B cell (primary cell): ENCODE results near the gene MAP3K14. TPM values are rescaled to one million over a fixed set of nuclear protein-coding genes. Genes with fewer than 3 reads are reported as not detected.

Experiments used
- ATAC-seq: fragments of 200-7000 bp; cut with Tn5 transposase; one replicate; pipeline ENCODE4 v1.10.0; 2021; ENCODE audit warnings: low read depth, mild to moderate bottlenecking, moderate number of reproducible peaks, moderate library complexity
- CTCF ChIA-PET: fragments of 350-600 bp; sonication (Branson Sonifier 250); formaldehyde crosslinking; loops from one replicate; lab custom pipeline; 2021; ENCODE audit warnings: antibody characterized with exemption, inconsistent platforms; lab: Charles Lee
- POLR2A ChIA-PET: fragments of 350-600 bp; sonication (Branson Sonifier 250); formaldehyde crosslinking; loops from one replicate; lab custom pipeline; 2021; ENCODE audit warnings: antibody characterized with exemption; lab: Charles Lee
- DNase-seq: peaks from one replicate; pipeline ENCODE4 v3.0.0; 2013
- H2AFZ ChIP-seq: 2 replicates; pipeline ENCODE4 v1.6.1; 2012; ENCODE audit warnings: mild to moderate bottlenecking, low read depth, low read length; ENCODE audit not compliant: insufficient read depth, poor library complexity, severe bottlenecking
- H3K27ac ChIP-seq, 2 donors: 1 replicate in 1 of 2; 2 replicates in 1 of 2; pipeline ENCODE4 v1.5.1; 2012 to 2013; ENCODE audit warnings: low read length in 2 of 2, mild to moderate bottlenecking in 2 of 2, moderate library complexity in 1 of 2
- H3K27me3 ChIP-seq, 4 experiments: fragments of 200-600 bp in 1 of 4; sonication (generic) in 1 of 4; replicated peaks in 1 of 4; 1 replicate in 2 of 4; 2 replicates in 2 of 4; pipeline versions ENCODE4 v1.6.1 to v1.7.0; 2013 to 2016; ENCODE audit warnings: low read length in 3 of 4, mild to moderate bottlenecking in 2 of 4, mixed read lengths in 1 of 4, moderate library complexity in 1 of 4; ENCODE audit not compliant: insufficient read depth in 4 of 4, control insufficient read depth in 3 of 4; ENCODE audit errors: control extremely low read depth in 1 of 4
- H3K36me3 ChIP-seq, 2 experiments: replicated peaks in 1 of 2; 1 replicate in 1 of 2; 2 replicates in 1 of 2; pipeline versions ENCODE4 v1.6.1 to v1.7.1; 2013; ENCODE audit warnings: low read length in 1 of 2; ENCODE audit not compliant: insufficient read depth in 2 of 2, control insufficient read depth in 1 of 2; ENCODE audit errors: control extremely low read depth in 1 of 2, extremely low read depth in 1 of 2
- H3K4me1 ChIP-seq, 2 donors: fragments of 200-600 bp in 1 of 2; sonication (generic) in 1 of 2; 1 replicate in 1 of 2; 2 replicates in 1 of 2; pipeline versions ENCODE4 v1.5.1 to v1.6.1; 2013 to 2017; ENCODE audit warnings: low read length in 2 of 2; ENCODE audit not compliant: control insufficient read depth in 2 of 2, insufficient read depth in 2 of 2
- H3K4me2 ChIP-seq: replicated peaks from 2 replicates; pipeline ENCODE3; 2012; ENCODE audit warnings: mild to moderate bottlenecking, low read depth, low read length; ENCODE audit not compliant: poor library complexity, severe bottlenecking
- H3K4me3 ChIP-seq, 5 experiments: fragments of 200-600 bp in 1 of 5; sonication (generic) in 1 of 5; 1 replicate in 3 of 5; 2 replicates in 2 of 5; pipeline versions ENCODE4 v1.5.1 to v1.7.0; 2011 to 2016; ENCODE audit warnings: low read length in 4 of 5, mild to moderate bottlenecking in 4 of 5, low read depth in 2 of 5, control low read depth in 1 of 5, moderate library complexity in 1 of 5; ENCODE audit not compliant: insufficient read depth in 1 of 5; ENCODE audit errors: control extremely low read depth in 1 of 5, extremely low read depth in 1 of 5
- H3K79me2 ChIP-seq: fragments of 200-600 bp; sonication (generic); one replicate; pipeline ENCODE4 v1.6.0; 2016; ENCODE audit warnings: low read length; ENCODE audit not compliant: control insufficient read depth, insufficient read depth
- H3K9ac ChIP-seq: fragments of 200-600 bp; sonication (generic); 2 replicates; pipeline ENCODE4 v1.6.1; 2017; ENCODE audit warnings: mild to moderate bottlenecking, low read length, moderate library complexity
- H3K9me3 ChIP-seq, 3 donors: one replicate each; pipeline versions ENCODE4 v1.6.1 to v1.7.1; 2013; ENCODE audit warnings: low read length in 2 of 3; ENCODE audit not compliant: control insufficient read depth in 2 of 3, insufficient read depth in 1 of 3; ENCODE audit errors: control extremely low read depth in 1 of 3
- H4K20me1 ChIP-seq: 2 replicates; pipeline ENCODE4 v1.6.0; 2012; ENCODE audit warnings: mild to moderate bottlenecking, low read length; ENCODE audit not compliant: insufficient read depth, control insufficient read depth, poor library complexity, severe bottlenecking
- H3K27ac Mint-ChIP-seq: one replicate; pipeline ENCODE4 v1.8.0; 2021; ENCODE audit warnings: mixed read lengths
- H3K27me3 Mint-ChIP-seq: one replicate; pipeline ENCODE4 v1.8.0; 2021; ENCODE audit warnings: mixed read lengths
- H3K4me1 Mint-ChIP-seq: one replicate; pipeline ENCODE4 v1.8.0; 2021; ENCODE audit warnings: mixed read lengths
- H3K4me3 Mint-ChIP-seq: one replicate; pipeline ENCODE4 v1.8.0; 2021; ENCODE audit warnings: mixed read lengths
- H3K9me3 Mint-ChIP-seq: one replicate; pipeline ENCODE4 v1.8.0; 2022; ENCODE audit warnings: mixed read lengths; ENCODE audit not compliant: insufficient read depth
- EZH2 ChIP-seq: IDR thresholded peaks from 2 replicates; pipeline ENCODE4 v1.6.1; 2012; ENCODE audit warnings: borderline replicate concordance, low read depth, mild to moderate bottlenecking, moderate library complexity, low read length; ENCODE audit not compliant: insufficient read depth, poor library complexity, severe bottlenecking
- WGBS: methylation state at CpG from one replicate; pipeline ENCODE4 v1.1.5; 2013; ENCODE audit warnings: missing lambda C conversion rate; ENCODE audit not compliant: insufficient coverage; 5-methylcytosine and 5-hydroxymethylcytosine counted together
- intact Hi-C: fragments of 100-400 bp; cut with micrococcal nuclease; formaldehyde crosslinking; loops from one replicate; pipeline ENCODE4 v1.10.0; 2022
- polyA plus RNA-seq: library from polyadenylated mRNA; depleted of rRNA; stranded (reverse); fragments of >200 nt; gene quantifications from 2 replicates; pipeline ENCODE4 v1.2.3, GENCODE V29; 2012
- total RNA-seq, 2 donors: library from RNA; stranded (reverse); fragments of 120-200 nt in 1 of 2; gene quantifications; 1 replicate in 1 of 2; 2 replicates in 1 of 2; pipeline versions ENCODE4 v1.2.3 to v1.2.4, GENCODE V29; 2013 to 2022
- TF ChIP-seq, protein P1 (sequence below): fragments of 200-600 bp; IDR thresholded peaks from one replicate; pipeline ENCODE4 v1.8.0; 2022; ENCODE audit warnings: antibody characterized with exemption, mild to moderate bottlenecking

MAP3K14 gene
- total and polyA plus RNA-seq, 2 donors (not counting 1 experiment from before 2014, with no cell fraction given): 66.1 to 84.1 TPM

DNA sequence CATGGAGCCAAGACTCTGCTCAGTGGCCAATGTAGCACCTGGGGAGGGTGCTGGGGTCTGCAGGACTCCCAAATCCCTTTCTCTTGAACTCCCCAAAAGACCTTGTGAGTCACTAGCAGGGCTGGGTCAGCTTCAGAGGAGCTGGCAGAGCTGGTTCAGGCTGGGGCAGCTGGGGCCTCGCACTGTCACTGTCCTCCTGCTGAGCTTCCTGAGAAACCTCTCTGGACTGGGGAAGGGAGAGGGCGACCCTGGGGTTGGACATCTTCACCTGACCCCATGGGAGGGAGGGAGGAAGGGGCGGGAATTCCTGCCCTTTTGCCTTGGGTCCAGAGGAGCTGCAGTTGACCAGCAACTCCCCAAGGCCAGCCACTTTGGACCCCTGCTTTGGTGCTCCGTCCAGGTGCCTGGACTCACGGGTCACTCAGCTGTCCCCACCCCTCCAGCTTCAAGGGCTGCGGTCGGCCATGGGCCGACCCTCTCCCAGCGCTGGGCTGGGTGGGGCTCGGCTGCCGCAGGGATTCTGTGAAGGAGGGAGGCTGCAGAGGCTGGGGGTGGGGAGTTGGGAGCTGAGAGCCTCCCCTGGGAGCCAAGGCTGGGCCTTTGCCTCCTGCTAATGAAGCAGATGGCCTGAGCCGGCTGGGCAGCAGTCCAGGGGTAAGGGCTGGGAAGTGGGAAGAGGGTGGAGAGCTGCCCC is 85.9 kb downstream of the MAP3K14 start:
- H2AFZ ChIP-seq: no peak overlapping the region
- ATAC-seq (no peak), DNase-seq (peak; percentile 15)
- H3K27me3 Mint-ChIP-seq: no peaks in the 10 kb centered on the region
- H3K36me3 ChIP-seq: peaks cover 3 to 52% of the 10 kb centered on the region in 2 experiments
- H3K4me2 ChIP-seq: peak overlapping the region; percentile 92
- peak overlapping the region; percentile 100 for H3K4me3 Mint-ChIP-seq
- intact Hi-C loops: no loop called here
- POLR2A ChIA-PET: interaction anchor here (4.7 to 9.9 kb wide), 2 partner anchors 11 to 16 kb away, joined by 39 to 149 read pairs; partner anchors contain the start of gene FMNL1
- H3K27me3 ChIP-seq: no peaks in the 10 kb centered on the region
- peaks cover 74% of the 10 kb centered on the region for H3K79me2 ChIP-seq
- peak overlapping the region; percentile 99 to 100 for H3K27ac ChIP-seq
- peak overlapping the region; percentile 99 for H3K27ac Mint-ChIP-seq
- H3K4me1 ChIP-seq: peaks cover 62 to 88% of the 10 kb centered on the region in 2 donors
- H3K9me3 Mint-ChIP-seq: no peaks in the 10 kb centered on the region
- H4K20me1 ChIP-seq: peaks cover 47% of the 10 kb centered on the region
- H3K4me3 ChIP-seq: no peak overlapping the region
- 84% methylated on average over 5 of the region's 12 CpGs for WGBS
- no peak overlapping the region for H3K9ac ChIP-seq
- peaks cover 94% of the 10 kb centered on the region for H3K4me1 Mint-ChIP-seq
- no peak for TF ChIP-seq EZH2
- TF ChIP-seq, protein P1, sequence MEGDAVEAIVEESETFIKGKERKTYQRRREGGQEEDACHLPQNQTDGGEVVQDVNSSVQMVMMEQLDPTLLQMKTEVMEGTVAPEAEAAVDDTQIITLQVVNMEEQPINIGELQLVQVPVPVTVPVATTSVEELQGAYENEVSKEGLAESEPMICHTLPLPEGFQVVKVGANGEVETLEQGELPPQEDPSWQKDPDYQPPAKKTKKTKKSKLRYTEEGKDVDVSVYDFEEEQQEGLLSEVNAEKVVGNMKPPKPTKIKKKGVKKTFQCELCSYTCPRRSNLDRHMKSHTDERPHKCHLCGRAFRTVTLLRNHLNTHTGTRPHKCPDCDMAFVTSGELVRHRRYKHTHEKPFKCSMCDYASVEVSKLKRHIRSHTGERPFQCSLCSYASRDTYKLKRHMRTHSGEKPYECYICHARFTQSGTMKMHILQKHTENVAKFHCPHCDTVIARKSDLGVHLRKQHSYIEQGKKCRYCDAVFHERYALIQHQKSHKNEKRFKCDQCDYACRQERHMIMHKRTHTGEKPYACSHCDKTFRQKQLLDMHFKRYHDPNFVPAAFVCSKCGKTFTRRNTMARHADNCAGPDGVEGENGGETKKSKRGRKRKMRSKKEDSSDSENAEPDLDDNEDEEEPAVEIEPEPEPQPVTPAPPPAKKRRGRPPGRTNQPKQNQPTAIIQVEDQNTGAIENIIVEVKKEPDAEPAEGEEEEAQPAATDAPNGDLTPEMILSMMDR: no peak
- CTCF ChIA-PET: interaction anchor here (1.1 to 24.6 kb wide), 10 partner anchors 11 to 155 kb away, joined by 3 to 737 read pairs (median 6); partner anchors contain the start of genes ACBD4, FMNL1, HEXIM1 and MAP3K14
- H3K9me3 ChIP-seq: no peaks in the 10 kb centered on the region

DNA sequence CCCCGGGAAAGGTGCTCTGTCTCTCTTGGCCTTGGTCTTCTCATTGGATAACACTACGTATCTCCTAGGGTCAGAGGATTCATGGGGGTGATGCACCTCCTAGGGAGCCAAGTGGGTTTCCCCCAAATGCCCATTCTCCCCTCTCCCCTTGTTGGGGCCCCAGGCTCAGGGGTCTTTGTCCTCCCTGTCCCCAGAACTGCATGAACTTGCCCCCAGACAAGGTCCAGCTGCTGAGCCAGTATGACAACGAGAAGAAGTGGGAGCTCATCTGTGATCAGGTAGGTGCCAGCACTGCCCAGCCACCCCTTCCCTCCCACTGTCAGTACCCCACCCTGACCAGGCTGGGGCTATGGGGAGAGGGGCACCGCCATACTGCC is 86.4 kb downstream of the MAP3K14 start:
- Mint-ChIP-seq H3K9me3 (no peaks in the 10 kb centered on the region), H3K27ac (peak overlapping the region; percentile 99), H3K4me3 (peak overlapping the region; percentile 100), H3K4me1 (peaks cover 94% of the 10 kb centered on the region), H3K27me3 (no peaks in the 10 kb centered on the region)
- 93% methylated on average over 2 of the region's 4 CpGs for WGBS
- Histone ChIP-seq H2AFZ (no peak overlapping the region), H3K79me2 (peaks cover 77% of the 10 kb centered on the region), H3K9me3 (no peaks in the 10 kb centered on the region), H4K20me1 (peaks cover 42% of the 10 kb centered on the region), H3K9ac (no peak overlapping the region), H3K27me3 (no peaks in the 10 kb centered on the region), H3K4me3 (no peak overlapping the region), H3K36me3 (peaks cover 3 to 47% of the 10 kb centered on the region in 2 experiments), H3K27ac (peak overlapping the region; percentile 99 to 100), H3K4me1 (peaks cover 64 to 89% of the 10 kb centered on the region in 2 donors), H3K4me2 (peak overlapping the region; percentile 92)
- ATAC-seq (no peak), DNase-seq (no peak)
- POLR2A ChIA-PET: interaction anchor here (1.0 to 9.9 kb wide), 5 partner anchors 10 to 82 kb away, joined by 3 to 149 read pairs (median 9); partner anchors contain the start of genes FMNL1 and HEXIM1
- intact Hi-C loops: no loop called here
- TF ChIP-seq, protein P1: no peak
- TF ChIP-seq EZH2: no peak
- CTCF ChIA-PET: interaction anchor here (1.1 to 24.6 kb wide), 10 partner anchors 10 to 155 kb away, joined by 3 to 737 read pairs (median 11); partner anchors contain the start of genes ACBD4, FMNL1, HEXIM1 and MAP3K14
